GM21423 (cell line): Measurements from ENCODE around the gene SNTG2.
"Not testable (repeated sequence)": the region's sequence is repeated elsewhere in the genome, so short reads cannot be mapped to it uniquely, and the experiment has no call there.

Source experiments
- ATAC-seq: cut with Tn5 transposase; IDR thresholded peaks from one replicate; pipeline ENCODE4 v1.9.1; 2021; ENCODE audit warnings: mild to moderate bottlenecking, moderate library complexity; ENCODE audit not compliant: unreplicated experiment

SNTG2 gene

GRCh38 chr2:1353543-1353942 is 402.9 kb downstream of the SNTG2 start:
- ATAC-seq: no peak

- ATAC-seq: no peak
Measured at GRCh38 chr2:1360144-1360543, 409.5 kb downstream of the SNTG2 start.

- ATAC-seq: no peak
Measured at GRCh38 chr2:1360557-1361250, 410.1 kb downstream of the SNTG2 start.

GRCh38 chr2:1363367-1363766 is 412.7 kb downstream of the SNTG2 start:
- ATAC-seq: no peak

- no peak for ATAC-seq
Measured at GRCh38 chr2:1366546-1367134, 416.0 kb downstream of the SNTG2 start.

GRCh38 chr2:1367601-1368000 is 417.0 kb downstream of the SNTG2 start:
- no peak for ATAC-seq

- ATAC-seq: no peak
Measured at GRCh38 chr2:1369905-1370304, 419.3 kb downstream of the SNTG2 start.

GRCh38 chr2:1370461-1370860 is 419.8 kb downstream of the SNTG2 start:
- ATAC-seq: no peak

- ATAC-seq: no peak
Measured at GRCh38 chr2:1371082-1371481, 420.4 kb downstream of the SNTG2 start.

GRCh38 chr2:1373830-1374229 is 423.2 kb downstream of the SNTG2 start:
- ATAC-seq: no peak

GRCh38 chr2:1374287-1374686 is 423.6 kb downstream of the SNTG2 start:
- no peak for ATAC-seq

GRCh38 chr2:1375794-1376193 is 425.1 kb downstream of the SNTG2 start:
- no peak for ATAC-seq

- no peak for ATAC-seq
Measured at GRCh38 chr2:1377473-1377872, 426.8 kb downstream of the SNTG2 start.

GRCh38 chr2:1378456-1379150 is 428.0 kb downstream of the SNTG2 start:
- ATAC-seq: no peak

GRCh38 chr2:1381644-1382043 is 431.0 kb downstream of the SNTG2 start:
- no peak for ATAC-seq

GRCh38 chr2:1387954-1388725 is 437.5 kb downstream of the SNTG2 start:
- not testable (repeated sequence) for ATAC-seq

GRCh38 chr2:1390118-1390517 is 439.5 kb downstream of the SNTG2 start:
- not testable (repeated sequence) for ATAC-seq

GRCh38 chr2:1393321-1393720 is 442.7 kb downstream of the SNTG2 start:
- ATAC-seq: no peak

GRCh38 chr2:1394709-1395408 is 444.2 kb downstream of the SNTG2 start:
- no peak for ATAC-seq

GRCh38 chr2:1397350-1397749 is 446.7 kb downstream of the SNTG2 start:
- no peak for ATAC-seq

GRCh38 chr2:1398191-1398590 is 447.5 kb downstream of the SNTG2 start:
- ATAC-seq: no peak
